Common myeloid progenitor, CD34-positive (primary cell): ENCODE data around the gene GLRA2.
"Not testable (repeated sequence)": the region's sequence is repeated elsewhere in the genome, so short reads cannot be mapped to it uniquely, and the experiment has no call there.

Source experiments
- CTCF ChIA-PET: fragments of 350-600 bp; sonication (Branson Sonifier 250); formaldehyde crosslinking; loops from one replicate; lab custom pipeline; 2021; ENCODE audit warnings: antibody characterized with exemption; lab: Charles Lee
- POLR2A ChIA-PET: fragments of 350-600 bp; sonication (Branson Sonifier 250); formaldehyde crosslinking; loops from one replicate; lab custom pipeline; 2021; ENCODE audit warnings: antibody characterized with exemption; lab: Charles Lee
- DNase-seq, 3 donors: peaks; one replicate each; pipeline versions ENCODE4 v3.0.0 to v3.0.0-alpha.2; 2013
- H3K27ac ChIP-seq, 2 experiments: 1 replicate in 1 of 2; 2 replicates in 1 of 2; pipeline ENCODE4 v1.7.0; 2013; ENCODE audit warnings: inconsistent platforms in 2 of 2, low read length in 2 of 2, mild to moderate bottlenecking in 2 of 2, low read depth in 1 of 2, moderate library complexity in 1 of 2; ENCODE audit not compliant: severe bottlenecking in 2 of 2, insufficient read depth in 1 of 2, poor library complexity in 1 of 2
- H3K27me3 ChIP-seq, 5 experiments: replicated peaks in 2 of 5; 1 replicate in 3 of 5; 2 replicates in 2 of 5; pipeline versions ENCODE4 v1.6.1 to v1.7.0; 2013; ENCODE audit warnings: low read length in 4 of 5, mild to moderate bottlenecking in 2 of 5, moderate library complexity in 2 of 5, inconsistent platforms in 1 of 5; ENCODE audit not compliant: insufficient read depth in 5 of 5, control insufficient read depth in 4 of 5
- H3K36me3 ChIP-seq, 4 experiments: 1 replicate in 2 of 4; 2 replicates in 2 of 4; pipeline versions ENCODE4 v1.6.1 to v1.7.0; 2013; ENCODE audit warnings: low read length in 3 of 4, control low read depth in 1 of 4, mild to moderate bottlenecking in 1 of 4; ENCODE audit not compliant: control insufficient read depth in 4 of 4, insufficient read depth in 4 of 4
- H3K4me1 ChIP-seq, 4 experiments: 1 replicate in 3 of 4; 2 replicates in 1 of 4; pipeline versions ENCODE4 v1.6.1 to v1.7.1; 2013; ENCODE audit warnings: low read length in 3 of 4, mild to moderate bottlenecking in 3 of 4, control low read depth in 1 of 4, inconsistent platforms in 1 of 4, moderate library complexity in 1 of 4; ENCODE audit not compliant: control insufficient read depth in 4 of 4, insufficient read depth in 4 of 4; ENCODE audit errors: control extremely low read depth in 1 of 4
- H3K4me3 ChIP-seq, 7 experiments: 1 replicate in 4 of 7; 2 replicates in 3 of 7; pipeline versions ENCODE4 v1.5.1 to v1.7.0; 2013; ENCODE audit warnings: mild to moderate bottlenecking in 7 of 7, low read length in 6 of 7, moderate library complexity in 6 of 7, inconsistent platforms in 2 of 7, low read depth in 2 of 7, control low read depth in 1 of 7; ENCODE audit not compliant: insufficient read depth in 4 of 7, control insufficient read depth in 1 of 7; ENCODE audit errors: extremely low read depth in 1 of 7
- H3K9me3 ChIP-seq, 5 experiments: 1 replicate in 4 of 5; 2 replicates in 1 of 5; pipeline versions ENCODE4 v1.6.1 to v1.7.1; 2013; ENCODE audit warnings: low read length in 4 of 5, mild to moderate bottlenecking in 2 of 5, inconsistent platforms in 1 of 5, low read depth in 1 of 5, moderate library complexity in 1 of 5; ENCODE audit not compliant: control insufficient read depth in 4 of 5, insufficient read depth in 2 of 5; ENCODE audit errors: control extremely low read depth in 1 of 5
- WGBS: methylation state at CpG from one replicate; pipeline ENCODE4 v1.1.5; 2013; ENCODE audit not compliant: insufficient coverage; 5-methylcytosine and 5-hydroxymethylcytosine counted together

The GLRA2 gene

GRCh38 chrX:14591976-14592375 lies 62.6 kb downstream of the GLRA2 start:
- CTCF ChIA-PET, result no interaction called here
- H3K4me1 ChIP-seq, result no peaks in the 10 kb centered on the region
- no peak overlapping the region for H3K4me3 ChIP-seq
- DNase-seq, result no peak
- 60% methylated on average over 1 of the region's 2 CpGs for WGBS
- POLR2A ChIA-PET, result no interaction called here
- H3K9me3 ChIP-seq, result no peaks in the 10 kb centered on the region
- no peaks in the 10 kb centered on the region for H3K27me3 ChIP-seq
- H3K27ac ChIP-seq, result no peak overlapping the region
- H3K36me3 ChIP-seq, result no peaks in the 10 kb centered on the region

GRCh38 chrX:14594521-14594920 lies 65.2 kb downstream of the GLRA2 start:
- Histone ChIP-seq H3K36me3 (no peaks in the 10 kb centered on the region), H3K9me3 (no peaks in the 10 kb centered on the region), H3K27me3 (no peaks in the 10 kb centered on the region), H3K4me3 (no peak overlapping the region), H3K4me1 (no peaks in the 10 kb centered on the region), H3K27ac (no peak overlapping the region)
- ChIA-PET CTCF (no interaction called here), POLR2A (no interaction called here)
- DNase-seq, result no peak

GRCh38 chrX:14598330-14598729 lies 69.0 kb downstream of the GLRA2 start:
- Histone ChIP-seq H3K36me3 (no peaks in the 10 kb centered on the region), H3K9me3 (no peaks in the 10 kb centered on the region), H3K27me3 (no peaks in the 10 kb centered on the region), H3K4me3 (no peak overlapping the region), H3K27ac (no peak overlapping the region), H3K4me1 (no peaks in the 10 kb centered on the region)
- ChIA-PET CTCF (interaction anchor here (1.6 kb wide), 1 partner anchor 14 kb away, joined by 3 read pairs; no protein-coding TSS in a partner anchor), POLR2A (no interaction called here)
- no peak for DNase-seq
- 86% methylated on average over 1 of the region's 3 CpGs for WGBS

GRCh38 chrX:14607446-14607985 lies 78.2 kb downstream of the GLRA2 start:
- H3K4me3 ChIP-seq, result no peak overlapping the region
- H3K4me1 ChIP-seq, result no peaks in the 10 kb centered on the region
- no peak for DNase-seq
- POLR2A ChIA-PET, result no interaction called here
- H3K27me3 ChIP-seq, result no peaks in the 10 kb centered on the region
- 88% methylated on average over 3 of the region's 3 CpGs for WGBS
- H3K27ac ChIP-seq, result no peak overlapping the region
- H3K9me3 ChIP-seq, result peaks cover 0 to 1% (median 0%) of the 10 kb centered on the region in 5 experiments
- H3K36me3 ChIP-seq, result no peaks in the 10 kb centered on the region
- CTCF ChIA-PET, result no interaction called here

GRCh38 chrX:14612450-14612849 lies 83.1 kb downstream of the GLRA2 start:
- CTCF ChIA-PET, H3K4me1 ChIP-seq, H3K4me3 ChIP-seq, H3K9me3 ChIP-seq, H3K27ac ChIP-seq, H3K27me3 ChIP-seq, H3K36me3 ChIP-seq, POLR2A ChIA-PET, DNase-seq: not testable (repeated sequence)
- WGBS, result no CpG with 5 or more reads among the region's 5 CpGs

GRCh38 chrX:14616301-14616700 lies 87.0 kb downstream of the GLRA2 start:
- ChIA-PET CTCF (no interaction called here), POLR2A (no interaction called here)
- 75% methylated on average over 3 of the region's 4 CpGs for WGBS
- no peak overlapping the region for H3K27ac ChIP-seq
- H3K9me3 ChIP-seq, result peaks cover 0 to 1% (median 0%) of the 10 kb centered on the region in 5 experiments
- no peaks in the 10 kb centered on the region for H3K4me1 ChIP-seq
- no peak overlapping the region for H3K4me3 ChIP-seq
- DNase-seq, result no peak
- H3K27me3 ChIP-seq, result no peaks in the 10 kb centered on the region
- no peaks in the 10 kb centered on the region for H3K36me3 ChIP-seq

- Histone ChIP-seq H3K36me3 (no peaks in the 10 kb centered on the region), H3K4me1 (no peaks in the 10 kb centered on the region), H3K9me3 (no peaks in the 10 kb centered on the region), H3K27me3 (no peaks in the 10 kb centered on the region), H3K4me3 (no peak overlapping the region), H3K27ac (no peak overlapping the region)
- CTCF ChIA-PET, result no interaction called here
- no peak for DNase-seq
- POLR2A ChIA-PET, result no interaction called here
- WGBS, result 62% methylated on average over 3 of the region's 4 CpGs
Measured at GRCh38 chrX:14616836-14617235, 87.5 kb downstream of the GLRA2 start.
